Adrenal gland (tissue), 12 donors: Measurements from ENCODE around the gene SIDT2. TPM values are rescaled to one million over a fixed set of nuclear protein-coding genes. Genes with fewer than 3 reads are reported as not detected.

Experiments
- DNase-seq, 7 donors: peaks; one replicate each; pipeline ENCODE4 v3.0.0-alpha.2; 2019 to 2020
- H3K27ac ChIP-seq, 5 donors: fragments of 200-600 bp; sonication (generic) in 4 of 5; 1 replicate in 3 of 5; 2 replicates in 2 of 5; pipeline versions ENCODE4 v1.5.1 to v1.8.0; 2016 to 2020; ENCODE audit warnings: mild to moderate bottlenecking in 1 of 5
- H3K27me3 ChIP-seq: fragments of 200-600 bp; 2 replicates; pipeline ENCODE4 v1.8.0; 2021
- H3K36me3 ChIP-seq, 2 donors: fragments of 200-600 bp; replicated peaks in 1 of 2; 1 replicate in 1 of 2; 2 replicates in 1 of 2; pipeline versions ENCODE4 v1.5.1 to v1.8.0; 2018 to 2022
- H3K4me1 ChIP-seq, 2 donors: fragments of 200-600 bp; replicated peaks in 1 of 2; 1 replicate in 1 of 2; 2 replicates in 1 of 2; pipeline versions ENCODE4 v1.5.1 to v1.8.0; 2018 to 2021
- H3K4me3 ChIP-seq, 4 donors: fragments of 200-600 bp; sonication (generic) in 3 of 4; one replicate each; pipeline ENCODE4 v1.5.1; 2016 to 2018
- H3K9me3 ChIP-seq, 3 donors: fragments of 200-600 bp; sonication (generic) in 1 of 3; replicated peaks in 1 of 3; 1 replicate in 2 of 3; 2 replicates in 1 of 3; pipeline versions ENCODE4 v1.5.1 to v1.8.0; 2016 to 2021
- POLR2A ChIP-seq, 2 donors: fragments of 450-650 bp; IDR thresholded peaks; one replicate each; pipeline ENCODE4 v1.6.1; 2017; ENCODE audit warnings: antibody characterized with exemption in 2 of 2, mild to moderate bottlenecking in 2 of 2, moderate library complexity in 1 of 2
- WGBS, 4 donors: extraction: QIAGEN DNeasy Blood & Tissue Kit in 2 of 4; methylation state at CpG; one replicate each; pipeline versions ENCODE4 v1.1.5 to v1.1.7; 2013 to 2017; 5-methylcytosine and 5-hydroxymethylcytosine counted together
- intact Hi-C, 2 donors: fragments of 100-400 bp; cut with DNase I; formaldehyde crosslinking; loops; one replicate each; pipeline versions ENCODE4 v1.14.1 to v1.15.0; 2022 to 2023
- polyA plus RNA-seq, 3 donors: library from polyadenylated mRNA; stranded (reverse); fragments of 200-250 nt in 2 of 3; fragments of 350-450 nt in 1 of 3; fragmentation: Illumina TruSeq in 1 of 3; extraction: RNeasy Lipid Tissue Mini Kit (QIAGEN cat#74804) in 1 of 3; gene quantifications; one replicate each; pipeline ENCODE4 v1.2.3, GENCODE V29; 2013 to 2014
- total RNA-seq, 9 donors: library from RNA; depleted of rRNA in 4 of 9; stranded (reverse); fragments of >200 nt in 4 of 9; fragments of 120-200 nt in 1 of 9; fragmentation: NEBNext Ultra II Directional in 1 of 9; extraction: Animal tissue kit (Norgen Biotek cat#: 25700) in 1 of 9; gene quantifications; one replicate each; pipeline versions ENCODE4 v1.1.0 to v1.2.4, GENCODE V29; 2013 to 2023
- TF ChIP-seq, protein P1 (sequence below), 6 experiments: fragments of 450-650 bp in 4 of 6; fragments of 200-600 bp in 2 of 6; sonication (generic) in 1 of 6; IDR thresholded peaks; 1 replicate in 5 of 6; 2 replicates in 1 of 6; pipeline versions ENCODE4 v1.5.1 to v1.8.0; 2016 to 2021; ENCODE audit warnings: antibody characterized with exemption in 6 of 6, mild to moderate bottlenecking in 2 of 6, moderate library complexity in 1 of 6
- donor health status: healthy with polysubstance abuse.
- donor health status: Bipolar disorder and iron deficiency.
- donor health status: DM: yes; HTN: yes; CAD: no.
- donor health status: DM: no; HTN: no; CAD: no.
- donor health status: DM: no; HTN: no; CAD: no.
- donor health status: DM: yes; HTN: yes; CAD: no.

The SIDT2 gene
- total and polyA plus RNA-seq, 12 donors: 23.4 to 87.1 (median 44.5) TPM

DNA sequence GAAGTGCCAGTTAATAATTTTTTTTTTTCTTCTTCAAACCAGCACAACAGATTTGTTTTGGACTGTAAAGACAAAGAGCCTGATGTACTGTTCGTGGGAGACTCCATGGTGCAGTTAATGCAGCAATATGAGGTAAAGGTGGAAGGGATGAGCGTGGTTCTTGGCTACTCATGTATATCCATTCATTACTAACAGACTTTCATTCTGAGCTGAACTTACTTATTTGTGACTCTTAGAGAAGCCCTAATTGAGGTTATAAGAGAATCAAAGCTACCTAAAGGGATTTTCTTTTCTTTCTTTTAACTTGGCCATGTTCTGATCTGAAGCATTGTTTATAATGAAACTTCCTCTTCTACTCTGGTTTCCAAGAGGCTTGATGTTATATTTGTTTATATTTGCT lies 18.7 kb upstream of the SIDT2 start:
- Histone ChIP-seq H3K4me3 (no peak overlapping the region), H3K27me3 (no peaks in the 10 kb centered on the region), H3K4me1 (peaks cover 0 to 12% of the 10 kb centered on the region in 2 donors), H3K9me3 (no peaks in the 10 kb centered on the region), H3K36me3 (peaks cover 0 to 77% of the 10 kb centered on the region in 2 donors), H3K27ac (no peak overlapping the region)
- intact Hi-C loops: no loop called here
- WGBS, 4 donors: 86 to 97% (median 93%) methylated on average over 2 of the region's 2 CpGs
- TF ChIP-seq POLR2A (IDR thresholded peaks at IDR 0.05): no peak
- TF ChIP-seq, protein P1, sequence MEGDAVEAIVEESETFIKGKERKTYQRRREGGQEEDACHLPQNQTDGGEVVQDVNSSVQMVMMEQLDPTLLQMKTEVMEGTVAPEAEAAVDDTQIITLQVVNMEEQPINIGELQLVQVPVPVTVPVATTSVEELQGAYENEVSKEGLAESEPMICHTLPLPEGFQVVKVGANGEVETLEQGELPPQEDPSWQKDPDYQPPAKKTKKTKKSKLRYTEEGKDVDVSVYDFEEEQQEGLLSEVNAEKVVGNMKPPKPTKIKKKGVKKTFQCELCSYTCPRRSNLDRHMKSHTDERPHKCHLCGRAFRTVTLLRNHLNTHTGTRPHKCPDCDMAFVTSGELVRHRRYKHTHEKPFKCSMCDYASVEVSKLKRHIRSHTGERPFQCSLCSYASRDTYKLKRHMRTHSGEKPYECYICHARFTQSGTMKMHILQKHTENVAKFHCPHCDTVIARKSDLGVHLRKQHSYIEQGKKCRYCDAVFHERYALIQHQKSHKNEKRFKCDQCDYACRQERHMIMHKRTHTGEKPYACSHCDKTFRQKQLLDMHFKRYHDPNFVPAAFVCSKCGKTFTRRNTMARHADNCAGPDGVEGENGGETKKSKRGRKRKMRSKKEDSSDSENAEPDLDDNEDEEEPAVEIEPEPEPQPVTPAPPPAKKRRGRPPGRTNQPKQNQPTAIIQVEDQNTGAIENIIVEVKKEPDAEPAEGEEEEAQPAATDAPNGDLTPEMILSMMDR (IDR thresholded peaks at IDR 0.05): no peak
- DNase-seq: no peak

DNA sequence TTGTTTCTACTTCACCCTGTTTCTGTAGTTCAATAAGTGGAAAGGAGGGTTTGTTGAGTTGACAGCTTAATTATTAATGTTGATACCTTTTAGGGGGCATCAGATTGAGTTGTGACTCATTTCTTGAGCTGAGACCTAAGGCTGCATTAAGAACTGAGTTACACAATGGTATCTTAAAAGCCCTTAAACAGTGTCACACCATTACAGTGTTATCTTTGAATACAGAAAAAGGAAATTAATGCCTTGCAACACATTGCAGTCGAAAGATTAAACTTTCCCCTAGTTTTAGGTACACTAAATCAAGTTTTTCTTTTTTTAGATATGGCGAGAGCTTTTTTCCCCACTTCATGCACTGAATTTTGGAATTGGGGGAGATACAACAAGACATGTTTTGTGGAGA lies 17.7 kb upstream of the SIDT2 start:
- Histone ChIP-seq H3K27me3 (no peaks in the 10 kb centered on the region), H3K27ac (no peak overlapping the region), H3K4me1 (peaks cover 0 to 12% of the 10 kb centered on the region in 2 donors), H3K9me3 (no peaks in the 10 kb centered on the region), H3K36me3 (peaks cover 0 to 76% of the 10 kb centered on the region in 2 donors), H3K4me3 (no peak overlapping the region)
- TF ChIP-seq, protein P1 (IDR thresholded peaks at IDR 0.05): no peak
- no peak for TF ChIP-seq POLR2A (IDR thresholded peaks at IDR 0.05)
- DNase-seq: no peak
- intact Hi-C loops: no loop called here
- WGBS, 4 donors: 65 to 74% (median 73%) methylated on average over 2 of the region's 2 CpGs

DNA sequence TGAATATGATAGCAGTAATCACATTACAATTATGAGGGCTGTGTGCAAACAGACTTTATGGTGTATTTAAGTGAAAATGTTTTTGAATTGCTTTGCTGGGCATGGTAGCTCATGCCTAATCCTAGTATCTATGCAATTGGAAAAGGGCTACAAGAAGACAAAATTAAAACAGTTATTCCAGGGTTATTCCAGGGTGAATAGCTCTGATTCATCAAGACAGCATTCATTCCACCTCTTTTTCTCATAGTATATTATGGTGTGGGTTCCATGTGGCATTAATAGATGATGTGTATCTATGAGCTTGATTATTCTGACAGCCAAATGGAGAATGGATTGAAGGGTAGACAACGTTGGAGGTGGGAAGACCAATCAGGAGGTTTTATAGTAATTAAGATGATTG lies 12.1 kb upstream of the SIDT2 start:
- H3K27ac ChIP-seq: no peak overlapping the region
- H3K4me3 ChIP-seq: no peak overlapping the region
- no peaks in the 10 kb centered on the region for H3K9me3 ChIP-seq
- TF ChIP-seq, protein P1 (IDR thresholded peaks at IDR 0.05): no peak
- TF ChIP-seq POLR2A (IDR thresholded peaks at IDR 0.05): no peak
- DNase-seq: no peak
- WGBS, 4 donors: 62 to 83% (median 69%) methylated on average over 1 of the region's 1 CpG
- H3K4me1 ChIP-seq: peaks cover 0 to 10% of the 10 kb centered on the region in 2 donors
- intact Hi-C loops: no loop called here
- H3K27me3 ChIP-seq: no peaks in the 10 kb centered on the region
- peaks cover 0 to 93% of the 10 kb centered on the region in 2 donors for H3K36me3 ChIP-seq

DNA sequence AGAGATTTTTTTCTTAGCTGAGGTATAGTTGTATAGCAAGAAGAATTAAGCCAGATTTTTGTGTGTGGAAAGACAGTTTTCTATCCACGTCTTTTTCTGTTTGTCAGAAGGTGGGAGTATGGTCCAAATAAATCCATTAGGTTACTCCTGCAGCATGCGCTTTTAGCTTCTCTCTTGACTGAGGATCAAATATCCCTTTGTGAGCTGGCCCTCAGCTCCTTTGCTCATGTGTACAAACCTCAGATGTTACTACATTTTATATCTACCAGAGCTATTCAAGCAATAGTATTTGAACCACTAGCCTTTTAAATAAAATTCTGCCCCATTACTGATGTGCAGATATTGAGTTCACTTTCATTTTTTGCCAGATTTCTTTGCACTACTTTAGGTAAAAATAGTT lies 8.8 kb upstream of the SIDT2 start:
- Histone ChIP-seq H3K9me3 (no peaks in the 10 kb centered on the region), H3K36me3 (peaks cover 0 to 61% of the 10 kb centered on the region in 2 donors), H3K4me1 (peaks cover 0 to 30% of the 10 kb centered on the region in 2 donors), H3K27me3 (no peaks in the 10 kb centered on the region), H3K27ac (no peak overlapping the region), H3K4me3 (no peak overlapping the region)
- 83 to 92% (median 87%) methylated on average over 2 of the region's 2 CpGs for WGBS, 4 donors
- no peak for DNase-seq
- intact Hi-C loops: no loop called here
- TF ChIP-seq POLR2A (IDR thresholded peaks at IDR 0.05): no peak
- TF ChIP-seq, protein P1 (IDR thresholded peaks at IDR 0.05): no peak
